DMS53 treated with DMSO at 0.1 percent for 48 hours (cell line): ENCODE data around the gene ARMC9.

Experiments
- DNase-seq: peaks from one replicate; lab custom pipeline; 2025; ENCODE audit not compliant: unreplicated experiment; lab: John Stamatoyannopoulos, UW

The ARMC9 gene

DNA sequence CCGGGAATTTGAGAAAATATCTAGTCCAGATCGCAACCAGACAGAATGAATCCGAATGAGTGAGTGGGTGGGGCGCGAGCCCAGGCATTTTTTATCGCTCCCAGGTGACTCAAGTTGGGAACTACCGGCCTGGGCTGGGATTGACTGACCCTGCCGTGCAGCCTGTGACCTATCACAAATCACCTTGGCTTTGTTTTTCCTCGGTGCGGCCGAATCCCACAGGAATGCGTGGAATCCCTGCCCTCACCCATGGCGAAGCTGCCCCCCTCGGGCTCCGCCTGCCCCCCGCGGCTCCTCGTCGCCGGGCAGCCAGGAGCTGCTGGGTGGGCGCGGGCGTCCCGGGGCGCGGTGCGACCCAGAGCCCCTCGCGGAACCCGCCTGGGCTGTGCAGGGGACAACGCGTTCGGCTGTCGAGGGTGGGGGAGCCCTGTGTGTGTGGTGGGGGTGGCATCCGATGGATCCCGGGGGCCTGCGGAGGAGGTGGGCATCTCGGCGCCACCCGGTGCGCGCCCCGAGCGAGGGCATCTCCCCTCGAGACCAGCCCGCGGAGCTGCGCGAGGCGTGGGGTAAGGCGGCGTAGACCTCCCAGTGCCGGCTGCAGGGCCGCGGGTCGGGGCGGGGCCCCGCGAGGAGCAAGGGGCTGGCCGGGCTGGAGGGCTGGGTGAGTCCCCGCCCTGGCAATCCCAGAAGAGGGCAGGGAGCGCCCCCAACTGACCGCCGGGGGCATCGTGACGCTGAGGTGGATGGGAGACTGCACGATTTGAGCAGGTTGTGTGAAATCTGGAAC is 213.6 kb downstream of the ARMC9 start:
- DNase-seq: peak; percentile 45

GRCh38 chr2:231412618-231412963 is 214.2 kb downstream of the ARMC9 start:
- no peak for DNase-seq

DNA sequence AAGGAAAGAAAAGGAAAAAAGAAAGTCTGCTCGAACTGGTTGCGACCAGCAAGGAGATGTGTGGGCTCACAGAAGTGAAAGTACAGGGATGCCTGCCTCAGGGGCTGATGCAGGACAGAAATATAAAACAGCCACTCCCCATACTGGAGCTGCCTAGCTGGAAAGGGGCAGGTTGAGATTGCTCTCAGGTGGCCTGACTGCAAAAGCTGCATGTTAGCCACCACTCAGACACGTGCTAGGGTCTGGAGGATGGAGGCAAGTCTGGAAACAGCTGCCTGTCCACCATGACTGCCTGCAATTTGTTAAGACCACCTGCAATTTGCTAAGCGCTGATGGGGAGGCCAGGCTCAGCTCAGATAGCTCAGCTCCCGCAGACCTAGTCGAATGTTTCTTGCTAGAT is 215.0 kb downstream of the ARMC9 start:
- no peak for DNase-seq

DNA sequence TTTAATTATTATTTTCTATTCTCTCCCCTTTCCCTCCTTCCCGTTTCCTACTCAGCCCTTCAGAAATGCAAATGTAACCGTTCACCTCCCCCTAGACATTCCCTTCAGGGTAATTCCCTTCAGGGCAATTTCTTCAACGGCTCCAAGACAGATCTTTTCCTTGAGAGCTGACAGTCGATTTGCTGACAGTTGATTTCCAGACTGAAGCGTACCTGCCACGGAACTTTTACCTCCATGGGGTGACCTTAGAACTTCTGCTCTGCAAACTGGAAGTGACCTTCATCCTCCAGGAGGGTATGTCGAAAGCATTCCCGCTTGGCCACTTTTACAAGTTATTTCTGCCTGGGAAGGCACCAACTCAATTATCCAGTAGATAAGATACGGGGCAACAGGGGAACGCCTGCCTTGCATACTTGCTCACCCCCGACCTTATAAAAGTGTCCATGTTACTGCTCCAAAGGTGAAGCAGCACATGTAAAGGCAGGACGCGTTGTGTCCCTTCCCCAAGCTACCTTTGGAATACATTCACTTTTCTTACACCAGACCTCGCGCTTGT is 215.6 kb downstream of the ARMC9 start:
- DNase-seq: no peak

GRCh38 chr2:231415029-231415428 is 216.6 kb downstream of the ARMC9 start:
- no peak for DNase-seq

DNA sequence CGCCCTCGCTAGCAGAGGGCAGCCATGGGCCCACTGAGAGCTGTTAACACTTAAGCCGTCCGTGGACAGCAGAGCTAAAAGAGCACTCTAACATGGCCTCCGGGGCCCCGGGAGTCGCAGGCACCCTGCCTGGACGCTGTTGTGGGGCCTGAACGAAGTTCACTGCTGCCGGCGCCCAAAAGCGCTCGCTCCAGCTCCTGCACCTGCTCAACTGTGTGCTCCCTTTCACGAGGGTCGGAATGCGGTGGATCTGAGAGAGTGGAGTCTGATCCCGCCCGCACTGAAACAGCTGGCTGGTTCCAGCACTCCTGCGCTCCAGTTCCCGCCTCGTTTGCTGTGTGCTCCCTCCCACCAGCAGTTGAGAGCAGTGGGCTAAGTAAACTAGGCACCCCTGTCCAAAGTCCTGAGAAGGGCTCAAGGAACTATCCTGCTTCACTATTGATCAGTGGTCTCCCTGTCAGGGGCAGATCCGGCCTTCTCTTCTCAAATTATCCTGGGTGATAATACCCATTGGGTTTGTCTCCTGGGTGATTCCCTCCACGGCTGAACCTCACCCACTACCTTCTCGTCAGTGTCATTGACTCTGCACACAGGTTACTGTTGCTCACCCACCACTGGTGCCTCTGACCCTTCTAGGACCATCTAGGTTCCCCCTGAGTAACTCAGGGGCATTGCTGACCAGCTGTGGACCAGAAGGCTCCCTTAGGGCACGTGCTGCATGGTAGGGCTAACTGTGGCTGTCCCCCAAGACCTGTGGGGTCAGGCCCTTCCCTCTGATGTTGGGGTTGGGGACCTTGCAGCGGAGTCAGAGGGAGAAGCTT is 220.6 kb downstream of the ARMC9 start:
- no peak for DNase-seq

GRCh38 chr2:231421051-231421580 is 222.7 kb downstream of the ARMC9 start:
- no peak for DNase-seq

- DNase-seq: no peak
These were observed 223.6 kb downstream of the ARMC9 start for GRCh38 chr2:231422056-231422455.

DNA sequence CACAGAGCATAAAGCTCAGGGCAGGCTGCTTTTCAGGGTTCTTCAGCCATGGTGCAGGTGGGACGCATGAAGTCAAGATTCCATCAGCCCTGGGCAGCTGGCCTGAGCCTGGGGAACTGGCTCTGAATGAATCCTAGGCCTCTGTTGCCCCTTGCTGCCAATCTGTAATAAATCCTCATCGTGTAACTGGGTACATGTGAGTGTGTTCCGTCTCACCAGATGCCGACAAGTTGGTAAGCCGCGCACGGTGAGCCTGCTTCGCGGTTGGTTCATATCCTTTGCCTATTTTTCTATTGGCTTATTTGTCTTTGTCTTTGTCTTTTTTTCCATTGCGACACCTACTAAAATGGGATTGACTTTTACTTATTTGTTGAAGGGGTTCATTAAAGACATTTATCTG is 224.7 kb downstream of the ARMC9 start:
- no peak for DNase-seq
